M059J (cell line): ENCODE data around the gene TMBIM1. TPM values are rescaled to one million over a fixed set of nuclear protein-coding genes. Genes with fewer than 3 reads are reported as not detected.
"Not testable (repeated sequence)": the region's sequence is repeated elsewhere in the genome, so short reads cannot be mapped to it uniquely, and the experiment has no call there.

Experiments used
- DNase-seq: peaks from one replicate; pipeline ENCODE4 v3.0.0-alpha.2; 2012; ENCODE audit warnings: low read depth
- total RNA-seq: library from RNA; depleted of rRNA; stranded (reverse); fragments of >200 nt; shearing (Covaris generic); gene quantifications from 2 replicates; pipeline ENCODE4 v1.2.3, GENCODE V29; 2014

The TMBIM1 gene
- total RNA-seq, 1 experiment from 2014 or later: 89.2 TPM

DNA sequence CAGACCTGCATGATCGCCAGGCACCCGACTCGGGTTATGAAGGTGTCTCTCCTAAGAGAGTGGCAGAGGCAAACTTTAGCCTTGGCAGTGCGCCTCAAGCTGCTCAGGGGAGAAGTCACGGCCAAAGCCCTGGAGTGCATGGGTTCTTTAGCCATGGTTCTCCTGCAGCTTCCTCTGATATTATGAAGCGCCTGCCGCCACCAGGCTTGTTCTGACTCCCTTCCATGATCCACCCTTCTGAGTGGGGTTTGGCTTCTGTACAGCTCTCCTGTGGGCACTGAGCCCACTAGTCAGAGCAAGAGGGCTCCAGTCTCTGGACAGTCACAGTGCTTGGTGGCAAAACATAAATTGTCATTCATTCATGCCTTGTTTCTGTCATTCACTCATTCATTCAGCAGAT is 25.9 kb upstream of the TMBIM1 start:
- no peak for DNase-seq

DNA sequence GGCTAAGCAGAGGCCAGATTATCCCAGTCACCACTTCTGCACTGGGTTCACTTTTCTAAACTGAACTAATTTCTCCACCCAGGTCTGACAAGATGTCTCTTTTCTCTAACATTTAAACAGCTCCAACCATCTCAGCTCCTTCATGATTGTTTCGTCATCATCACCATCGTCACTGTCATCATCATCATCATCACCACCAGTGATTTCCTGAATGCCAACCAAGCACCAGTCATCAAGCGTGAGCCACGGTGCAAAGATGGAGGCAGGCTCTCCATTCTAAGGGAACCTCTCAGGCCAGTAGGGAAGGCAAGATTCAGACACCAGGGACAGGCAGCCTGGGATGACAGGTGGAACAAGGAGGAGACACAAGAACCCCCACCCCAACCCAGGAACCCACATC is 25.5 kb upstream of the TMBIM1 start:
- DNase-seq: no peak

DNA sequence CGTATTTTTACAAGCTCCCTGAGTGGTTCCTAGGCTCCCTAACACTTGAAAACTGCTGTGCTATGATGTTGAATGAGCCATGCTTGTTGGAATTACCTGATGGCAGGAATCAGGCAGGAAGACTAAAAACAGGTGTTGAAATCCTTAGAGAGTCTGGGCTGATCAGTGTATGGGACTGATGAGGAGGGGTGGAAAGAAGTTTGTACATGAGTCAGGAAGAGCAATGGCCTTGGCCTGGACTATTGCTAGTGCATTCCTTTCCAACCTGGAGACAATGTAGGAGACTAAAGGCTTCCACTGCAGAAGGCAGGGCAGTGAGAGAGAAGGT is 25.0 kb upstream of the TMBIM1 start:
- DNase-seq: no peak

- DNase-seq: no peak
Observed at GRCh38 chr2:218315397-218315796, 23.1 kb upstream of the TMBIM1 start.

- DNase-seq: not testable (repeated sequence)
Observed at GRCh38 chr2:218314764-218315163, 22.5 kb upstream of the TMBIM1 start.

DNA sequence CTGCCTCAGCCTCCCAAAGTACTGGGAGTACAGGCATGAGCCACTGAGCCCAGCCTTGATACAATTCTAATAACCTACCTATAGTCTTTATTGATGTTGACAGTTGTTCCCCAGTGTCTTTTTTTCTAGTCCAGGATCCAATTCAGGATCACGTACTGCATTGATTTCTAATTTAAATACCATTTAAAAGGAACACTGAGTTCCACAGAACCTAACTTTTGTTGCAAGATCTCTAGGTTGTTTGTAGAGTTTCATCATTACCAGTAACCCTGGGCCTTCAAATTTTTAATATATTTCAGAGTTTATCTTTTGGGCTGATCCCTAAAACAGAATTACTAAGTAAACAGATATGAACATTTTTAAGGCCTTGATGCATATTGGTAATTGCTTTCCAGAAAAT is 21.1 kb upstream of the TMBIM1 start:
- DNase-seq: no peak

DNA sequence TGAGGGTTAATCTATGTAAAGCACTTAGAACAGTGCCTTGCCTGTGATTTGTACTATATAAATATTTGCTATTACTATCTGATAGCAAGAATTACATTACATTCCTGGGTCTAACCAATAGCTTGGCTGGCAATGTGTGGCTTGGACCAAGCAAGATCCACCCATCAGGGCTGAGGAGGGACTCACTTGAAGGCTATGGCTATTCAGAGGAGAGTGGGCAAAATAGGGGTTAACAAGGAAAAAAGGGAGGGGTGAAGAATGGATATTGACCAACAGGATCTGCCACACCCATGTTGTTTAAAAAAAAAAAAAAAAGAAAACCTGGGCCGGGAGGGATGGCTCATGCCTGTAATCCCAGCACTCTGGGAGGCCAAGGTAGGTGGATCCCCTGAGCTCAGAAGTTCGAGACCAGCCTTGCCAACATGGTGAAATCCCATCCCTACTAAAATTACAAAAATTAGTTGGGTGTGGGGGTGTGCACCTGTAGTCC is 20.0 kb upstream of the TMBIM1 start:
- no peak for DNase-seq

DNA sequence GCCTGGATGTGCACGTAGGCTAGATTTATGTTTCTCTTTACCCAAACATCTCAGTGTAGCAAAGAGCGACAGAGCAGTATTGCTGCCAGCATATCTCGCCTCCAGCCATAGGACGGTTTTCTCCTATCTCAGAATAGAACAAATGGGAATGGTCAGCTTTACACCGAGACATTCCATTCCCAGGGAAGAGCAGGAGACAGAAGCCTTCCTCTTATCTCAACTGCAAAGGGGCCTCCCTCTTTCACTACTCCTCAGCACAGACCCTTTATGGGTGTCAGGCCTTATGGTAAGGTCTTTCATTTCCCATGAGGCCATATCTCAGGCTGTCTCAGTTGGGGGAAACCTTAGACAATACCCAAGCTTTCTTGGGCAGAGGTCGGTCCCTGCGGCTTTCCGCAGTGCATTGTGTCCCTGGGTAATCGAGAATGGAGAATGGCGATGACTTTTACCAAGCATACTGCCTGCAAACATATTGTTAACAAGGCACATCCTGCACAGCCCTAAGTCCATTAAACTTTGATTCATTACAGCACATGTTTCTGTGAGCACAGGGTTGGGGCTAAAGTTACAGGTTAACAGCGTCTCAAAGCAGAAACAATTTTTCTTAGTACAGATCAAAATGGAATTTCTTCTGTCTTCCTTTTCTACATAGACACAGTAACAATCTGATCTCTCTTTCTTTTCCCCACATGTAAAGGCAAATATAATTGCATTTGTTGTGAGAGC is 19.4 kb upstream of the TMBIM1 start:
- DNase-seq: not testable (repeated sequence)

DNA sequence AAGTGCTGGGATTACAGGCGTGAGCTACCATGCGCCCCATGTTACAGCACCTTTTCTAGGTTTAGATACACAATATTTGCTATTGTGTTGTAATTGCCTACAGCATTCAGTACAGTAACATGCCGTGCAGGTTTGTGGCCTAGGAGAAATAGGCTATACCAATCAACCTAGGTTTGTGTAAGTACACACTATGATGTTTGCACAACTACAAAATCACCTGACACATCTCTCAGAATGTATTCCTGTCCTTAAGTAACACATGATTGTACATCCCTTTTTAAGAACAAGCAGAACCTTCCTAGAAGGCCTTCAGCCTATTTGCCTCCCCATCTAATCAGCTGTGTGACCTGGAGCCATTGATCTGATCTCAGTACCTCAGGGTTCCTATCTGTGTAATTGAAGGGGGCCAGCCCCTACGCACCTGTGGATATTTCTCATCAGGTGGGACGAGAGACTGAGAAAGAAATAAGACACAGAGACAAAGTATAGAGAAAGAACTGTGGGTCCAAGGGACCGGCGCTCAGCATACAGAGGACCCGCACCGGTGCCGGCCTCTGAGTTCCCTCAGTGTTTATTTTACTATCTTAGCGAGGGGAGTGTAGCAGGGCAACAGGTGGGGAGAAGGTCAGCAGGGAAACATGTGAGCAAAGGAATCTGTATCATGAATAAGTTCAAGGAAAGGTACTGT is 18.7 kb upstream of the TMBIM1 start:
- no peak for DNase-seq

DNA sequence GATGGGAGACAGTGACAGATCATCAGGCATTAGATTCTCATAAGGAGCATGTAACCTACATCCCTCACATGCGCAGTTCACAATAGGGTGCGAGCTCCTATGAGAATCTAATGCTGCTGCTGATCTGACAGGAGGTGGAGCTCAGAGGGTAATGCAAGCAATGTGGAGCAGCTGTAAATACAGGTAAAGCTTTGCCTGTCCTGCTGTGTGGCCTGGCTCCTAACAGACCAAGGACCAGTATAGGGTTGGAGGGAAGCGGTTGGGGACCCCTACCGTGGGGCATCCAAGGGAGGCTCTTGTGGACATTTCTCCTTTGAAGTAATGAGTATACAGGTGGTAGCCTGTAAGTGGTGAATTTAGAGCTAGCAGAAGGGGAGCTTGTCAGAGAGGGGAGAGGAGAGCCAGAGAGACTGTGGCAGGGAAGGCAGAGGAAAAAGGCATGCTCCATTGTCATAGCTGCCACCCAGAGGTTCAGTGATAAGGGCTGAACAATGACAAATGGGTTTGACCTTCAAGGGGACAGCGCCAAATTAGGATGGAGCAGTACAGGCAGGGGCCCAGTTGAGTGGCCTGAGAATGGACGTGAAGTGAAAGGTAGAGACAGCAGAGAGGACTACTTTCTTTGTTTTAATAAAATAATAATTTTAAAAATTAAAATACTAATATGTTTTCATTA is 15.2 kb upstream of the TMBIM1 start:
- no peak for DNase-seq

DNA sequence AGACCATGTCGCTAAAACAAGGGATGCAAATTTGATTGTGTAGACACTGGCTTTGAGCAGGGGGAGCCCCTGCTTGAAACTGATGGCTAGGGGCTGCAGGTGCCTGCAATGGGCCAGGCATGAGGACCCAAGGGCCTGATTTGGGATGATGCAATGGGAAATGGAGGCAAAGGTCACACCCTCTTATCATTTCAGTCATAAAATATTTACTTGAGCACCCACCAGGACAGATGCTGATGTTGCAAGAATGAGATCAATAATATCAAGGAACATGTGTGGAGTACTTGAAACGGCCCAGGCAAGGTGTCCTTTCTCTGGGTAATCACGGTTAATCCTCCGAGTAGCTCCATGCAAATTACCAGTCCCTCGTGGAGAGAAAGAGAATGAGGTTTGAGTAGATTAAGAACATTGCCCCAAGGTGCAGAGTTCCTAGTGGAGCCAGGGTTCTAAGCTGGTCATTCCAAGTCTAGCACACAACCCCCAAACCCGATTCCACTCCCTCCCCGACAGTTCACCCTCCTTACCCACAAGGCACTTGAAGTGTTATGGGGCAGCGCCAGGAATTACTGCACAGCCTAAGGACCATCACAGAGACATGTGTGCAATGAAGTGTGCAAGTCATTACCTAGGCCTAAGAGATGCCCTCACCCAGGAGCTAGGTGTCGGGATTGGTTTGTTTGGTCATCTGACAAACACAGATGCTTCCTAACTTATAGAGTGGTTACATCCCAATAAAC is 14.0 kb upstream of the TMBIM1 start:
- no peak for DNase-seq

DNA sequence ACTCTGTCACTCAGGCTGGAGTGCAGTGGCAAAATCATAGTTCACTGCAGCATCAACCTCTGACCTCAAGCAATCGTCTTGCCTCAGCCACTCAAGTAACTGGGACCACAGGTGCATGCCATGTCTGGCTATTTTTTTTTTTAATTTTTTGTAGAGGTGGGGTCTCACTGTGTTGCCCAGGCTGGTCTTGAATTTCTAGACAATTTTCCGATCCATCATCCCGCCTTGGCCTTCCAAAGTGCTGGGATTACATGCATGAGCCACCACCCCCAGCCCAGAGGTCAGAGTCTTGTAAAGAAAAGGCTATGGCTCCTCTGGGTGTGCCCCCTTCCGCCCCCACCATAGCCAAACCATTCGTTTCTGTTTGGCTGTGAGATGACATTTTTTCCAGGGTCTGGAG is 13.1 kb upstream of the TMBIM1 start:
- DNase-seq: no peak

DNA sequence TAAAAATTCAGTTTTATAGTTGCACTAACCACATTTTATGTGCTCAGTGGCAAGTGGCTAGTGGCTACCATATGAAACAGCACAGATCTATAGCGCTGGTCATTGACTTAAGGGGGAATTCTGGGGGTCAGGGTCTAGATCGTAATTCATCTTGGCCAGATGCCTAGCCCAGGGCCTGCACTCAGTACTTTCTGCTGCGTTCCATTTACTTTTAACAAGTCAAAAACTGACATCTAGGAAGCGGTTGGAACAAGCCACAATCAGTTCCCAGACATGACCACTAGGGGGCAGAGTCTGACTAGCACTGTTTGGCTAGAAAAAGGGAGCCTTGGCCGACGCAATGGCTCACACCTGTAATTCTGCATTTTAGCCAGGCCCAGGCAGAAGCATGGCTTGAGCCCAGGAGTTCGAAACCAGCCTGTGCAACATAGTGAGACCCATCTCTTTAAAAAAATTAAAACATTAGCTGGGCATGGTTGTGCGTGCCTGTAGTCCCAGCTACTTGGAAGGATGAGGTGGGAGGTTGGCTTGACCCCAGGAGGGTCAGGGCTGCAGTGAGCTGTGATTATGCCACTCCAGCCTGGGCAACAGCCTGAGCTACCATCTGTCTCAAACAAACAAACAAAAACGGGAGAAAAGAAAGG is 9.0 kb upstream of the TMBIM1 start:
- DNase-seq: peak; percentile 76

- no peak for DNase-seq
Observed at GRCh38 chr2:218300141-218300540, 7.8 kb upstream of the TMBIM1 start.

DNA sequence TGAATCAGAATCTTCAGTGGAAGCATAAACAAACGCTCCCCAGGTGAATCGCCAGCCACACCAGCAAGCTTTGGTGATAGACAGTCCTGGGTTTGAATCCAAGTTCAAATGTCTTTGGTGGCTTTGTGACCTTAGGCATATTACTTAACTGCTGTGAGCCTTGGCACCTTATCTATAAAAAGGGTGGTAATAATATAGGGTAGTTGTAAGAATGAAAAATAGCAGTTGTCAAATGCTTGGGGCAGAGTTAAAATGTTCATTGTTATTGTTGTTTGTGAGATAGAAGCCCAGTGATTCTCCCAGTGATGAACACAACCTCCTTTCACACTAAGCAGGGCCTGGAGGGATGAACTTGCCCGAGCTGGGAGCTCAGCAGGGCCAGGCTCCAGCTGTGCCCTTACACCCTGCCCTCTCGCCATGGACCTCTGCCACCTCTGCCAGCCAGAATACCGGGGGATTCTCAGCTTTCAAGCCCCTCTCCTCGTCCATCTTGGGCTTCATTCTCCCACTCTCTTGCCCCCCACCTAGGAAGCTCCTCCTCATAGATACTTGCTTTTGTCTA is 6.1 kb upstream of the TMBIM1 start:
- DNase-seq: no peak

DNA sequence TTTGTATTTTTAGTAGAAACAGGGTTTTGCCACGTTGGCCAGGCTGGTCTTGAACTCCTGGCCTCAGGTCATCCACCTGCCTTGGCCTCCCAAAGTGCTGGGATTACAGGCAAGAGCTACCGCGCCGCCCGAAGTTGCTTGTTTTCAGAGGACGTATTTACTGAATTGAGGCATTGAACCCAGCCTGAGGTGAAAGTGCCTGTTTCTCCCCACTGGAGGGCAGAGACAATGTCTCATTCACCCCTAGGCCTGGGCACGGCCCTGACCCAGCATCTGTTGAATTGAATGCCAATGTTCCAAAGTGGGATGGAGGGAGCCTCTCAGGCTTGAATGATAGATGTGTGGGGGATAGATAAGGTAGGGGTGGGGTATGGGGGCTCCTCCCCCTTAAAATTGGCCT is 4.5 kb upstream of the TMBIM1 start:
- DNase-seq: no peak

GRCh38 chr2:218296200-218296599 is 3.9 kb upstream of the TMBIM1 start:
- no peak for DNase-seq

DNA sequence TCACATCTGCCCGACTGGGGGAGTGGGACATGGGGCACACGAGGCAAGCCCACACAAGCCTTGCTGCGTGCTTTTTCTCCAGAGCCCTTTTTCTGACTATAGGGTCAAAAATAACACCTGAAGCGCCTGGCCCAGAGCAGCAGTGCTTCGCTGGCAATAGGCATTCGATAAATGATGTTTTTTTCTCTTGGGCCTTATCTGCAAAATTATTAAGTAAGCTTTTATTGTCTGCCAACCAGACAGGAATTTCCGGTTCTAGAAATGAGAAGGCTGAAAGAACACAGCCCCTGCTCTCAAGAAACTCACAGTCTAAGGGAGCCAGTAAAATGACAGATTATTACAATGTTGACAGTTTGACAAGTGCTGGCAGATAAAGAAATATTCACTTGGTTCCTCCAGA is 2.7 kb upstream of the TMBIM1 start:
- no peak for DNase-seq

DNA sequence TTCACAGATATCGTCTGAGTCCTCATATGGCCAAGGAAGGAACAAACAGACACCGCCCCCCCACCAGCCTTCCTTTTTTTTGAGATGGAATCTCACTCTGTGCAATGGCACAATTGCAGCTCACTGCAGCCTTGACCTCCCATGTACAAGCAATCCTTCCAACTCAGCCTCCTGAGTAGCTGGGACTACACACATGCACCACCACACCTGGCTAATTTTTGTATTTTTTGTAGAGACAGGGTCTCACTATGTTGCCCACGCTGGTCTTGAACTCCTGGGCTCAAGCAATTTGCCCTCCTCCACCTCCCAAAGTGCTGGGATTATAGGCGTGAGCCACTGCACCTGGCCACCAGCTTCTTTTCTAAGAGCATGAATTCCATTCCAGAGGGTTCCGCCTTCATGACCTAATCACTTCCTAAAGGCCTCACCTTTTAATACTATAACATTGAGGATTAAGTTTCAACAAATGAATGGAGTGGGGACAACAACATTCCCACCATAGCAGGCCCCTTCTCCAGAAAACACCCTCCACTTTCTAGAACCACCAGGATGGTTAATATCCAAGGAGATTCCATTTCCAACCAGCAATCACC is 2.2 kb upstream of the TMBIM1 start:
- no peak for DNase-seq

DNA sequence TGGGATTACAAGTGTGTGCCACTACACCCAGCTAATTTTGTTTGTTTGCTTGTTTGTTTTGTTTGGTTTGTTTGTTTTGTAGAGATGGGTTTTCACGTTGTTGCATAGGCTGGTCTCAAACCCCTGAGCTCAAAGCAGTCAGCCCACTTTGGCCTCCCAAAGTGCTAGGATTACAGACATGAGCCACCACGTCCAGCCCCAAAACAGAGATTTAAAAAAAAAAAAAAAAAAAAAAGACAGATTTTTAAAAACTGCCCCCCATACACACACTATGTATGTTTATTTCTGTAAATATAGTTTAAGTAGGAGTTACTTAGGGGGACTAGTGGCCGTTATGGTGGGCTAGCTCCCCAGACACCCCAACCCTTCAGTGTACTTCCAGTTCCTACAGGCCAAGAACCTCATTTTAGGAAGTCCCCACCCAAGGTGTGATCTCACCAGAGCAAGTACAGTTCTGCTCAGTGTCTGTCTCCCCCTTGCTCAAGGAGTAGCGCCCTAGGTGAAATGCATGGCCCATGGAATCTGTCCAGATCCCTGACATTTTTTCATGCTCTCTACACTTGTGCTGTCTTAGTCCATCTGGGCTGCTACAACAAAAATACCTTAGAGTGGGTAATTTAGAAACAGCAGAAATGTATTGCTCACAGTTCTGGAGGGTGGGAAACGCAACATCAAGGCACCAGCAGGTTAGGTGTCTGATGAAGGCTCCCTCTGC is 1.6 kb upstream of the TMBIM1 start:
- no peak for DNase-seq
